CD4-positive, alpha-beta T cell treated with Interleukin-6 for 4 hours (primary cell): Measurements from ENCODE around the gene KRT73.

Experiments used
- DNase-seq: peaks from one replicate; pipeline ENCODE4 v3.0.0-alpha.2; 2020; ENCODE audit warnings: mixed read lengths

The KRT73 gene

DNA sequence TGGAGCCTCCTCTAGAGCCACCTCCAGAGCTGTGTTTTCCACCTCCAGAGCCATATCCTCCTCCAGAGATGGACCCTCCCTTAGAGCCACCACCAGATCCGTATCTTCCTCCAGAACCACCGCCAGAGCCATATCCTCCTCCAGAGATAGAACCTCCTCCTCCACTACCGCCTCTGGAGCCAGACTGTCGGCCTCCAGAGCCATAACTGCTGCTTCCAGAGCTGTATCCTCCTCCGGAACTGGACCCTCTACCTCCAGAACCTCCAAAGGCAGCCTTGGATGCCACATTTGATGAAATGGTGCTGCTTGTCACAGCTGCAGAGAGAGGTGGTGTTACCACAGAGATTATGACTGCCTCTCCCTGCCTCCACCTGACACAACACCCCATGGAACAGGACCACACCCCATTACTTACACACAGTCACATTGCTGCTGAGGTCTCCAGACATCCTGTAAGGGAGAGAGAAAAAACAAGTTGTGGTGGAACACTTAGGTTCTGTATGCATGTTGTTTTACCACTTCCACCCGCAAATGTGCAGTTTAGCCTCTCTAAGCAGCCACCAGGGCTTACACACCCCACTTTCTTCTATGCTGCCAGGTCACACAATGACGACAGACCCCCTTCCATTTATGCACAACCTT is 26.9 kb upstream of the KRT73 start:
- DNase-seq: peak; percentile 63

DNA sequence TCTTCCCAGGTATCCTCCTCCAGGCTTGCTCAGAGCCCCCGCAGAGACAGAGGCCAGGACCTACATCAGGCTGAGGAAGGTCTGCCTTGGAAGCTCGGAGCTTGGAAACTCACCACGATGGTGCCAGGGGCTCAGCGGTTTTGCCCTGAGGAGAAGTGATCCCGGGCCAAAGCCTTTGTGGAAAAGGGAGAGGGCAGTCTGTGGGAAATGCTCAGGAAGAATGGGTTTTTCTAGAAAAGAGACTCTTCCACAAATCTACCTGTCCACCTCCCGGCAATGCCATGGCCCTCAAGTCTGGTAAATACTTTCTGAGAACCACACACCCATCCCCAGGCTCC is 25.7 kb upstream of the KRT73 start:
- DNase-seq: no peak

DNA sequence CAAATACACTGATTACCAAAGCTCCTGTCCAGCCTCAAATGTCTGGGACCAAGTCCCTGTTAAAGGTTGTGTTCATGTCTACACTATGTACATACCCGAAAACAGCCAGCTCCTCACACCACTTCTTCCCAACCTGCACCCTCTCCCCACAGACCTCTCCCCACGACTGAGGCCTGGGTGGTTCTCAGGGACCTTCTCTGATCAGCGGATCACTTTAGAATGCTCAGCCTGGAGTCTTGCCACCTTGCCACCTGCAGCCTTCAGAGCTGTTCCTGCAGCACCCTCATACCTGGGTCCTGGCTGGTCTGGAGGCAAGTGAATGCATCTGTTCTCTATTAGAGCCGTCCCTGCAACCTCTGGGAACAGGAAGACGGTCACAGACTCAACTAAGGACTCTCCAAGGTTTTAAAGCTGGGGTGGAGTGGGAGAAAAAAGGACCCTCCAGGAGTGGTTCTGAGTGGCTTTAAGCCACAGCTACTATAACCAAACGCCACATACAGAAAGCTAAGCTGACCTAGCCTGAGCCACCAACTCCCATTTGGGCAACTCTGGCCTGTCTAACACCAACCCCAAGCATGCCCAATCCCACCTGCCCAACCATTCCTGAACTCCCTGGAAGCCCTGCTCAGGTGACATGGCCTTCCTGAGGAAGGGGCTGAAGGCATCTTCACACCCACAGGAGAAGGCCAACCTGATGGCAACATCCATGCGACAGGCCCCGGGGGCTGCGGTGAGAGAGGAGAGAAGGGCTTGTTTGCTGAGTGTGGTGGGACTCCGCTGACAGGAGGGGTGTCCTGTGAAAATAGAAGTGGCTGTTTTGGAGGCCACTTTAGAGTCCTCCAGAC is 25.1 kb upstream of the KRT73 start:
- no peak for DNase-seq

DNA sequence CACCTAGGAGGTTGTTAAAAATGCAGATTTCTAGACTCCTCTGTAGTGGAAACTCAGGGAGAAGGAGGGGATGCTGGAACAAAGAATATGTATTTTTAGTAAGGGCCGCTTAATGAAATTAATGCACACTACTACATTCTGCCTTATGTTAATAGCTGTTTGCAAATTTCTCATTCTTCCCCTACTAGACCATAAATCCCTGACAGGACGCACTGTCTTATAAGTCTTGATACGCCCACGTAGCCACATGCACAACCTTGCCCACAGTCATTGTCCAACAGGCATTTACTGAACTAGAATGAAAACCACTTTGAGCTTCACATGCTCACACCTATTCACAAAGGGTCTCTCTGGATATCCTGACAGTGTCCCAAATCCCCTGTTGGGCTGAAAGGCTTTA is 23.1 kb upstream of the KRT73 start:
- DNase-seq: no peak

DNA sequence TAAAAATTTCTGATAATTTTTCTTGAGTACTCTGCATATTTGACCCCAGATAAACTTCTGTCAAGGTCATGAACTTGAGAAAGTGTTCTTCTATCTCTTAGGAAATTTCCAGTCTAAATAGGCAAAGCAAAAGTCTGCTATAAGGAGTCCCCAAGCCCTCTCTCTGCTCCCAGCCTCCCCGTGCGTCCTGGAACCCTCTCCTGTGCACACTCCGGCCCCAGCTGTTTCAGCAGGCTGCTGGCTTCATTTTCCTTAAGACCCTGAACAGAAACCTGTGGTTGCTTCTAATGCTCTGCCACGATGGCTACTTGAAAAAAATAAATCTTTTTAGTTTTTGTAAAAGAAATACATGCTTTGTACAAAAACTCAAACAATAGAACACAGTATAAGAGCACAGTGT is 18.9 kb upstream of the KRT73 start:
- DNase-seq: no peak

DNA sequence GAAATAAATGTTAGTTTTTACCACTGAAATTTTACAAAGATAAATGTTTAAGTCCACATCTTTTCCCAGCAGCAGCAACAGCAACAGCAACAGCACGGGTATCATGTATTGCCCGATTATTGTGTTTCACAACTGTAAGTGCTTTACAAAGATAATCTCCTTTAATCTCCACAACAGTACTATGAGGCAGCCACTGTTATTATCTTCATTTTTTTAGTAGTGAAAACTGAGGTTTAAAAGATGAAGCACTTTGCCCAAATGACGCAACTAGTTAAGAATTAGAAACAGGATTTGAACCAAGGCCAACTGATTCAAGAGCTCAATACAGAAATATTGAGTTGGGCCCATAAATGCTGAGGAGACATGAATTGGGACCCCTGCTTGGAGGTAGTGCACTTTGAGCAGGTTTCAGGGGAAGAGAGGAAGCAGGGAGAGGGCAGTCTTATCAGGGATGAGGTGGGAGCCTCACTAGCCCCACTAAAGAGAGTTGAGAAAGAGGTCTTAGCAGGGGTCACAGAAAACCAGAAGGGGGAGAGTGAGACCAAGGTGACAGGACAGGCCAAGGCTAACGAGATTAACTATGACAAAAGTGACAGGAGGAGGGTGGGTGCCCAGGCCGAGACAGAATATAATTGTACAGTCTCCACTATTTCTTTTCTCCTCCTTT is 18.4 kb upstream of the KRT73 start:
- DNase-seq: no peak

DNA sequence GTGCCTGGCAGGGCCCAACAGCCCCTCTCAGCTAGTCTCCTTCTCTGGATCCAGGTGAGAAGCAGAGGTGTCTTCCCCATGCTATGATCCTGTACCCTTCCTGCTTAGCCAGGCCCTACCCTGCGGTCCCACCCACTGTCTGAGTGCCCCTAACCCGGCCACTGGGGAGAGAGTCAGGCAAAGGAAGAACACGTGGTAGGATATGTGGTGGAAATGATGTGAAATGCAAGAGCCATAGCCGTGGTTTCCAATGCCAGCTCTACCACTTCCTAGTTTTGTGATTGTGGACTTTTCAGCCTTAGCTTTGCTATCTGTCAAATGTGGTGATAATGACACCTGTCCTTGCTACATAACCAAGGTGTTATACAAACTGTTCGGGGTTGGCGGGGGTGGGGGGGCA is 17.8 kb upstream of the KRT73 start:
- no peak for DNase-seq

DNA sequence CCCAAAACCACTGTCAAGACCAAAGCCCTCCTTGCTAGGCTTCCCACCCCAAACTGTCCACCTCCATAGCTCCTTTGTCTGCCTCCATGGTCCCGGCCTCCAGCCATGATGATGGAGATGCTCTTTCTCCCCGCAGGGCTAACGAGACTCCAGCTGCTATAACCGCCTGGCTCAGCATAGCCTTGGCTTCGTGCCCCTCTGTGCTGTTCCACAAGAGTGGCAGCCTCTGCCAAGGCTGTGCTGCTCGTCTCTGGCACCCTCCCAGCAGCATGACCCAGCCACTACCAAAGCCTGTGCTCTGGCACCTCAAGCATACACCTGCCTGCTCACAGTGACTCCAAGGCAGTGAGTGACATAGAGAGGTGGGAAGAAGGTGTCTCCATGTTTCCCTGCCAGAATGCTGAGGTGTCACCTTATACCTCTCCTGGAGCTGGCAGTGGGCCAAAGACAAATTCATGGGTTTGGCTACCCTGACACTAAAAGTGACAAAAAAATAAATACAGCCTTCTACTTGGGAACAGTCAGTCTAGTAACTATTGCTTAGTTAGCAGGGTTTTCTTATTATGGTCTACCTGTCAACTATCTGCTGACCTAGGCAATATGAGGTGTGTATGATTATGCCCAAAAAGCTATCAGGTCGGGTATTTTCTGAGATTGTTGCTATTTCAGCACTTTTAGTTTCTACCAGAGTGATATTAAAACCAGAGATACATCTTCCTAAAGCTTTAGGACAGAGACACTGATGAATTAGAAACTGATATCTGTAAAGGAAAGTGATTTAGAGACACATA is 16.1 kb upstream of the KRT73 start:
- no peak for DNase-seq

DNA sequence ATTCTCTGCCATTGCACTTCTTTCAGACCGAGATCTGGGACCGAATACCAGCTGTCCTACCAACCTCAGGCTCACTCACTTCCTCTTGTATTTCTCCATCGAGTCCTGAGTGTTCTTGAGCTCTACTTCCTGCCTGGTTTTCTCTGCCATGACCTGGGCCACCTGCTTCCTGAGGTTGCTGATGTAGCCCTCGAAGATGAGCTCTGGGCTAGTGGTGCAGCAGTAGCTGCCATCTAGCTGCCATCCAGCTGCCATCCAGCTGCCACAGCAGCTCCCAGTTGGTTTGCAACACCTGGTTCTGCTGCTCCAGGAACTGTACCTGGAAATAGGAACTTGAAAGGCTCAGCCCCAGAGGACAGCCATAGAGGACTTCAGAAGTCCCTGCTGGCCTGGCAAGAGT is 15.0 kb upstream of the KRT73 start:
- peak; percentile 64 for DNase-seq

DNA sequence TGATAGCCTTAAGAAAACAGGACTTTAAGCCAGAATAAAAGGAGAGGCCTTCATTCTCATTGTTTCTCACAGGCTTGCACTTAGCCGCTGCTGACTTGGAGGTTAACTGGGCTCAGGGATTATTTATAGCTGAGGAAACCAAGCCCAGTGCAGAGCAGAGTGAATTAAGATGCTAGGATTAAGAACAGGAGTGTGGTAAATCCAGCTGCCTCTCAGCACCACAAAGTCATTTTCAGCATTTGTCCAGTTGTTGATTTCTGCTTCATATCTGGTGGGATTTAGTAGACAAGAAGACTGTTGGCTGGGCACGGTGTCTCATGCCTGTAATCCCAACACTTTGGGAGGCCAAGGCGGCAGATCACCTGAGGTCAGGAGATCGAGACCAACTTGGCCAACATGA is 14.3 kb upstream of the KRT73 start:
- no peak for DNase-seq

DNA sequence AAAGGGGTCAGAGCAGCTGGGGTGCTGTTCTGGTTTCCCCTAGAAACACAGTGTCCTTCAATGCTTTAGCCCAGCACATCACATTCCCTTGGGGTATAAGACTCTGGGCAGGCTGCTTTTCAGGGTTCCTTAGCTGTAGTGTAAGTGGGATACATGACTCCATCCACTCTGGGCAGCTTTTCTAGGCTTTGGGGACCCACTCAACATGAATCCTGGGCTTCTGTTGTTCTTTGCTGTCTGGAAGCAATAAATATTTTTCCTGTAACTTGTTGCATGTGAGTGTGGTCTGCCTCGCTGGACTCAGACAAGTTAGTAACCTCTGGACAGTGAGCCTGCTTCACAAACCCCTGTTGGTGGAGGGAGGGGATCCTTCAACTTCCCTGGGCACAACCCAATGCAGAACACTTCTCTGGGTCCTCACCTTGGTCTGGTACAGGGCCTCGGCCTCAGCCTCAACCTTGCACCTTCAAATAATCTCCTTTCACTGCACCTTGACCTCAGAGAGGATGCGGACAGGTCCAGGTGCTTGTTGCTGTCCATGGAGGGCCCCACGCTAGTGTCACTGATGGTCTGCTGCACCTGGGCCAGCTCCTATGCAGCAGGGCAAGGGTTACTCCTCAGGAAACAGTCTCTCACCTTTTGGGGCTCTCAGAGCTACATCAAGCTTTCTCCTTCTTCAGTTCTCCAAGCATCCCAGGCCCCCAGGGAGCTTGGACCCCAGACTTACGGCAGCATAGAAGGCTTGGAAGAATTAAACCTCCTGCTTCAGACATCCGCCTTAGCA is 13.5 kb upstream of the KRT73 start:
- no peak for DNase-seq

DNA sequence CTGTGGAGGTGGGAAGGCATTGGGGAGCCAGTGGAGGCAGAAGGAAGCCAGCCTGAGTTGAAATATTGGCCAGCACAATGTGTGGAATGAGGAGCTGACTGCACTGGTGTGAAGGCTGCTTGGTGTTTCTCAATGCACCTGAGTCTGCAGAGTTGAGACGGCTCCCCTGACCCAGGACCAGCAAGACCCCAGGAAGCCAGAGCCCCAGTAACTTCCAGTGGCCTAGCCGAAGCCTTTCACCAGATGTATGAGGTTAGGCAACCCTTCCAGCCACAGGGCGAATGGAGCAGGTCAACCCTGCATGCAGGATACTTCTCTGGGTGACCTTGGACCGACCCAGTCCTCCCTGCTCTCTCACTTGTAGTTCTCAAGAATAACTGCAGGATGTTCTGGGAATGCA is 12.9 kb upstream of the KRT73 start:
- DNase-seq: no peak

DNA sequence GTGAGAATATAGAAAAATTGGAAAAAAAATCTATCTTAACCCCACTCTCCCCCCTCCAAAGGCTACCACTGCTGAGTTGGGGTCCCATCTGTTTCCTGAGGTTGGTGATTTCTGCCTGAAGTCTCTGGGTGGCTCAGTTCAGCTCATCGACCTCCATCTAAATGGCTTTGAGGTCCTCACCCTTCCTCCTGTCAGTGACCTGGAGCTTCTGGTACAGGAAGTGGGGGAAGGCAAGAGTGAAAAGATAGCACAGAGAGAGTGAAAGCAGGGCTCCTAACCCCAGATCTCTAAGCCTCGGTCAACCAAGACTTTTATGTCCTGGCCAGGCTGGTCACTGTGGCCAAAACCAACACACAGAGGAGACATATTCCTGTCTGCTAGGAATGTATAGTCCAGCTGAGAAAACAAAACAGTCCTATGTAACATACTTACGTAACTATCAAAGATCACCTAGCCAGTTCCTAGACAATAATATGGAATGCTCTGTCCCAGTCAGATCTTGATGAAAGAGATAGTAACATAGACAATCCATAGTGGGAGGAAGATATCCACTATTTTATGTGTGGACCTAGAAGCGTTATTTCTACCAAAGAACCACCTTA is 12.3 kb upstream of the KRT73 start:
- DNase-seq: peak; percentile 34

DNA sequence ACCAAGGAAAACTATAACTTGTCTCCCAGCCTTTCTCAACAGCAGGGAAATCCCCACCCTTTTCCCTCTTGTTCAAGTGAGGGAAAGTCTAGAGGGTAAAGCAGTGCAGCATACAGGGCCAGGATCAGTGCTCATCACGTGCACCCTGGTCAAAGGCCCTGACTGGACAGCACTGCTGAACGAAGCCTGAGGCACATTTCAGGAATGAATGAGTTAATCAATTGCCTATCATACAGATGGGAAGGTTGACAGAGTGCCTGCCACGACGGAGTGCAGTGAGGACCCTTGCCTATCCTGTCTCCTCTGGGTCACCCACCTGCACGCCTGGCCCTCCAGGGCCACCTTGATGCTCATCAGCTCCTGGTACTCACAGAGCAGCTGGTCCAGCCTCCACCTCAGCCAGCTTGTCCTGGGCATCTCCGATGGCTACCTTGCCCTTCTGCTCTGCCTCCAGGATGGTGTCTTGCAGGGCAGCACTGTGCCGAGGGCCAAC is 11.7 kb upstream of the KRT73 start:
- DNase-seq: no peak

DNA sequence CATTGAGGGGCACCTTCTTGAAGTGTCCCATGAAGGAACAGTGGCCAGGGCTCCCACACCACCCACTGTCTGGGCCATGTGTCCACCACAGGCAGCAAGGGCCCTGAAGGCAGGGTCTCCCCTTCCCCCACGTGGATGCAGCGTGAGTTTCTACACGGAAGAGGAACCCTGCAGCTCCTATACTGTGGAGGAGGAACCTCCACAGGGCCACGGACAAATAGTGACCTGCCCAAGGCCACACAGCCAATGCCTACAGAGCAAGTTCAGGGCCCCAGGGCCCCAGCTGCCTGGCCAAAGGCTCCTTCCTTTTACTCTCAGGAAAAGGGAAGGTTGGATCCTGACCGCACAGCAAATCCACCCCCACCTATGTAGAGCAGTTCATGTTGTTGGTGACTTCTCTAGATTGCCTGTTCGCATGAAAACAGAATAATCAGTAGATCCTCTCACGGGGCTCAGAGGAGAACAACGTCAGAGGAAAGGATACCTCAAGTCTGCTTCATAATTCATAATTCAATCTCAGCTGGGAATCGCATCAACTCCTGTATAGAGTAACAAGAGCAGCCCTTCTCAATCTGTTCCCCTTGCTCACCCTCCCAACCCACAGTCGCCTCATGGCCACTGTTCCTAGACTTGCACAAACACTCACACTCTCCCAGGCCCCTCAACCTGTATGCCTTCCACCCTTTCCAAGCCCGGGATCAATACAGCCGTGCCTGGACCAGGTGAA is 11.1 kb upstream of the KRT73 start:
- no peak for DNase-seq

DNA sequence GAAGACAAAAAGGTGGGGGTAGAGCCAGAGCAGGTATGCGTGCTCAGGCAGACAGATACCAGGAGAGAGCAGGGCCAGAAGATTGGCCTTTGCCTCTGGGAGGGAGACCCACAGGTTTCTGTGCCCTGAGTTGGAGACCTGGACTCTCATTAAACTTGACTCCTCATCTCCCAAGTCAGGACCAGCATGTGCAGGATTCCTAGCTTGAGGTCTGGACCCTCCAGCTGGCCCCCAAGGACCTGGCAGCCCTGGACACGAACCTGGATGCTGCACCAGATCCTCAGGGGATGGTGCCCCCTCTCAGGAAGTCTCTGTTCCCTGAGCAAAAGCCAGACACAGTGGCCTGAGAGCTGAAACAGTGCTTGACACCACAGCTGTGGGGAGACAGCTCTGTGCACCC is 10.5 kb upstream of the KRT73 start:
- no peak for DNase-seq

DNA sequence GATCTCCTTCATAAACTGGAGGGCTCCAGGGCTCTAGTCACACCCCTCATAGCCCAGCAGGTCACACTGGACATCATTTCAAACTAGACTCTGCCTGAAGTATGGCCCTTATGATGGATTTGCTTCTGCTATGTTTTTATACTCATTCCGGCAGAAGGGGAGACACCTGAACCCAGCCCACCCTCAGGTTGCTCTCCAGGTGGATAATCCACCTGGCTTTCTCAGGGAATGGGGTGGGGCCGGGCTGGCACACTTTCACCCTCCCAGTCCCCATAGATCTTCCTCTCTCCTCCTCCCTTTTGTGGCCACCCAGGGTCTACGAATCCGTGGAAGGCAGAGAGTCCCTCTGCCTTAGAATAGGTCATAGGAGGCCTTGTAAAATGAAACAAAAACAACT is 9.8 kb upstream of the KRT73 start:
- no peak for DNase-seq

DNA sequence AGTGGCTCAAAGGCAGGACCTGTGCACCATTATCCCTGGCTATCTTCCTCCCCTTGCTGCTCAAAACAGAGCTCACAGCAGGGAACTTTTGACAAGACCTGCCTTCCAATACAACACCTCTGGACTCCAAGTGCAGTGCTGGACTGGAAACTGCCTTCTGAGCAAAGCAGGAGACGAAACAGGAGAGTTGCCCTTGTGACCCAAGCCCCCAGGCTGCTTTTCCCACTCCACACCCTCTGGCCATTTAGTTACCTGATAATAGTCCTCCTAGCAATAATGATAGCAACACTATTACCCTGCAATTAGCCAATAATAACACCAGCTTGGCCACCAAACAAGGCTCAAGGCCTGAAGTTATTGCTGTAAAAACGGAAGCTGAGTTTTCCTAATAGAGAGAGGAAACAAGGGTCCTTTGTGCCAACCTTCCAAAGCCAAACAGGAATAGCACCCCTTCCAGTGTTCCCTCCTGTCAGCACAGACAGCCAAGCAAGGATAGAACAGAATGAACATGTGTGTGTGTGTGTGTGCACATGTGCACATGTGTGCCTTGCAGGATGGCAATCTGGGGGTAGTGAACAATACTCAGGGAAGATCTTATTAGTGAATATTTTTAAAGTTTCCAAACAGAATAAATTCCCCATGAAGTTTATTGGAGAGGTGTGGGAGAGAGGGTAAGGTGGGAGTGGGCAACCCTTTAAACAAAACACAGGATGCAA is 9.2 kb upstream of the KRT73 start:
- DNase-seq: no peak

DNA sequence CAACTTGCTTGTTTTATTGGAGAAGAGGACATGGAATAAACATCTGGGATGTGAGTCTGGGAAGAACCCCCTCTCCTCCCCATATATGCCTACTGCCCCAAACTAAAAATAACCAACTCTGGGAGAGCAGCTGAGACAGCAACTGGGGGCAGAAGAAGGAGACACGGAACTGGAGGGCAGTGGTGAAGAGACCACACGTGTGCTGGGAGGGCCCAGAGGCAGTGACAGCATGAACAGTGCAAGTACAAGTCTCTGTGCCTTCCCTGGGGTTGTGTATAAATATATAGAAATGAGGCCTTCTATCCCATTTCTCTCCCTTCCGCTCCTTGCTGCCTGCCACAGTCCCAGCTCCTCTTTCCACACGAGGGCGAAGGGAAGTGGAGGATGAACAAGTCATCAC is 4.0 kb upstream of the KRT73 start:
- no peak for DNase-seq

DNA sequence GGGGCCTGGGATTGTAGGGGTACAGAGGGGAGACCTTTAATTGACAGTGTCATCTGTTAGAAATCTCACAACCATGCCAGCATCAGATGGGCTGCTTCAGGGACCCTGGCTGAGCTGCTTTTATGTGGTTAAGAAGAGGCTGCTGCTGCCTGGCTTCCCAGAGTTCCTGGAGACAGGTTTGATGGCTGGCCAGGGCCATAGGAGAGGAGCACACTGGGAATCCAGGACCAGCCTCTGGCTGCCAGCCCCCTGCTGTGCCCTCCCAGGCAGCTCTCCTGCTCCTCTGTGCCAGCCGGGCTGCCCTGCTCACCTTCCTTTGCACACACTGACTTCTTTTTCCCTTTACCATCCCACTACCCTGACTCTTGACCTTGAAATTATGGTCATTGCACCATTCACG is 507 bp upstream of the KRT73 start:
- no peak for DNase-seq

DNA sequence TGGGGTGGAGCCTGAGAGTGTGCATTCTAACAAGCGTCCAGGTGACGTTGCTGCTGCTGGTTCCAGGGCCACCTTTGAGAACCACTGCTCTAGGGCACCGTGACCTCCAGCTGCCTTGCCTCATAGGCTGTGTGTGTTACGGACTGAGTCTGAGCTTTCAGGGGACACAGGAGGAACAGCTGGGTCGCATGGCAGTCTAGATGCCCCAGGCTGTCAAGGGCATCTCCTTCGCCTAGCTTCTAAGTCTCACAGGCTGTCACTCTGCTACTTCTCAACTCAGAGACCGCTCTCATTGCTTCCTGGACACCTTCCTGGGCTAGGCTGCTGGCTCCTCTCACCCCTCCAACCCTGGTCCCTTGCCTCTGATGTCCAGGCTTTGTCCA is 965 bp downstream of the KRT73 start:
- DNase-seq: no peak
